Measurements from ENCODE around the gene RABGAP1L. TPM values are rescaled to one million over a fixed set of nuclear protein-coding genes. Genes with fewer than 3 reads are reported as not detected.
A peak's percentile ranks its signal among the peaks of the same experiment; 100 is the strongest.
"Not testable (repeated sequence)": the region's sequence is repeated elsewhere in the genome, so short reads cannot be mapped to it uniquely, and the experiment has no call there.

The RABGAP1L gene
- total and polyA plus RNA-seq, 2 experiments from 2014 or later, result 9.2 to 21.4 TPM

GRCh38 chr1:174686213-174686612 lies 526.9 kb downstream of the RABGAP1L start:
- H3K4me3 ChIP-seq, result no peak overlapping the region
- no peak for TF ChIP-seq CTCF (IDR thresholded peaks at IDR 0.05; ENCODE audit: low read depth, low read length)
- no peaks in the 10 kb centered on the region for H3K36me3 ChIP-seq
- H3K27ac ChIP-seq, result no peak overlapping the region
- no peaks in the 10 kb centered on the region for H3K9me3 ChIP-seq (ENCODE audit: low read depth)
- H3K4me1 ChIP-seq (ENCODE audit: low read depth), result no peaks in the 10 kb centered on the region
- DNase-seq (ENCODE audit: low read depth in 1 of 2, low spot score in 1 of 2), result no peak
- H3K27me3 ChIP-seq, result no peaks in the 10 kb centered on the region

- Histone ChIP-seq H3K9me3 (ENCODE audit: low read depth) (no peaks in the 10 kb centered on the region), H3K4me1 (ENCODE audit: low read depth) (peaks cover 16% of the 10 kb centered on the region), H3K27me3 (no peaks in the 10 kb centered on the region), H3K4me3 (no peak overlapping the region), H3K36me3 (no peaks in the 10 kb centered on the region), H3K27ac (no peak overlapping the region)
- no peak for TF ChIP-seq CTCF (IDR thresholded peaks at IDR 0.05; ENCODE audit: low read depth, low read length)
- DNase-seq (ENCODE audit: low read depth in 1 of 2, low spot score in 1 of 2), result no peak
Measured at GRCh38 chr1:174689524-174689923, 530.2 kb downstream of the RABGAP1L start.

GRCh38 chr1:174690266-174690665 lies 530.9 kb downstream of the RABGAP1L start:
- Histone ChIP-seq H3K4me1 (ENCODE audit: low read depth) (peaks cover 16% of the 10 kb centered on the region), H3K27me3 (no peaks in the 10 kb centered on the region), H3K36me3 (no peaks in the 10 kb centered on the region), H3K9me3 (ENCODE audit: low read depth) (no peaks in the 10 kb centered on the region), H3K27ac (no peak overlapping the region), H3K4me3 (no peak overlapping the region)
- DNase-seq (ENCODE audit: low read depth in 1 of 2, low spot score in 1 of 2), result no peak
- no peak for TF ChIP-seq CTCF (IDR thresholded peaks at IDR 0.05; ENCODE audit: low read depth, low read length)

- no peak overlapping the region for H3K27ac ChIP-seq
- DNase-seq (ENCODE audit: low read depth in 1 of 2, low spot score in 1 of 2), result peak in 1 of 2 donors; percentile 50
- peaks cover 16% of the 10 kb centered on the region for H3K4me1 ChIP-seq (ENCODE audit: low read depth)
- TF ChIP-seq CTCF (IDR thresholded peaks at IDR 0.05; ENCODE audit: low read depth, low read length), result no peak
- no peak overlapping the region for H3K4me3 ChIP-seq
- no peaks in the 10 kb centered on the region for H3K27me3 ChIP-seq
- no peaks in the 10 kb centered on the region for H3K9me3 ChIP-seq (ENCODE audit: low read depth)
- no peaks in the 10 kb centered on the region for H3K36me3 ChIP-seq
Measured at GRCh38 chr1:174692313-174692712, 533.0 kb downstream of the RABGAP1L start.

- H3K9me3 ChIP-seq (ENCODE audit: low read depth), result no peaks in the 10 kb centered on the region
- H3K4me1 ChIP-seq (ENCODE audit: low read depth), result peaks cover 16% of the 10 kb centered on the region
- no peak overlapping the region for H3K4me3 ChIP-seq
- TF ChIP-seq CTCF (IDR thresholded peaks at IDR 0.05; ENCODE audit: low read depth, low read length), result no peak
- no peak overlapping the region for H3K27ac ChIP-seq
- peak in 1 of 2 donors; percentile 2 for DNase-seq (ENCODE audit: low read depth in 1 of 2, low spot score in 1 of 2)
- no peaks in the 10 kb centered on the region for H3K27me3 ChIP-seq
- no peaks in the 10 kb centered on the region for H3K36me3 ChIP-seq
Measured at GRCh38 chr1:174693085-174693484, 533.8 kb downstream of the RABGAP1L start.

- not testable (repeated sequence) for H3K27ac ChIP-seq; H3K36me3 ChIP-seq; H3K4me3 ChIP-seq; DNase-seq (ENCODE audit: low read depth in 1 of 2, low spot score in 1 of 2); H3K9me3 ChIP-seq (ENCODE audit: low read depth); H3K27me3 ChIP-seq
- H3K4me1 ChIP-seq (ENCODE audit: low read depth), result peaks cover 16% of the 10 kb centered on the region
Measured at GRCh38 chr1:174693539-174693938, 534.2 kb downstream of the RABGAP1L start.

Data from cardiac muscle cell (in vitro differentiated cells and primary cell).